Stimulated activated naive CD4-positive, alpha-beta T cell (primary cell): Measurements from ENCODE around the gene DVL1.

Source experiments
- DNase-seq, 6 experiments: peaks; one replicate each; lab custom pipeline; 2025; lab: John Stamatoyannopoulos, UW

Gene DVL1

GRCh38 chr1:1355416-1355815 lies 6.2 kb upstream of the DVL1 start:
- no peak for DNase-seq

- peak in 2 of 6 experiments; percentile 21 to 43 for DNase-seq
Measured at GRCh38 chr1:1354271-1355247, 5.3 kb upstream of the DVL1 start.

GRCh38 chr1:1353389-1354151 lies 4.4 kb upstream of the DVL1 start:
- peak in 1 of 6 experiments; percentile 35 for DNase-seq

- DNase-seq = no peak
Measured at GRCh38 chr1:1352786-1353388, 3.7 kb upstream of the DVL1 start.

GRCh38 chr1:1351511-1352427 lies 2.6 kb upstream of the DVL1 start:
- DNase-seq = no peak

- no peak for DNase-seq
Measured at GRCh38 chr1:1348420-1349255, 580 bp downstream of the DVL1 start.

- no peak for DNase-seq
Measured at GRCh38 chr1:1347663-1348419, 1.4 kb downstream of the DVL1 start.

GRCh38 chr1:1347026-1347595 lies 2.1 kb downstream of the DVL1 start:
- no peak for DNase-seq

GRCh38 chr1:1346501-1346890 lies 2.7 kb downstream of the DVL1 start:
- DNase-seq = no peak

- no peak for DNase-seq
Measured at GRCh38 chr1:1345860-1346500, 3.2 kb downstream of the DVL1 start.

GRCh38 chr1:1345384-1345783 lies 3.8 kb downstream of the DVL1 start:
- no peak for DNase-seq

GRCh38 chr1:1344655-1345361 lies 4.4 kb downstream of the DVL1 start:
- no peak for DNase-seq

- no peak for DNase-seq
Measured at GRCh38 chr1:1343811-1344421, 5.3 kb downstream of the DVL1 start.

- DNase-seq = no peak
Measured at GRCh38 chr1:1342584-1343115, 6.6 kb downstream of the DVL1 start.

- DNase-seq = no peak
Measured at GRCh38 chr1:1342061-1342562, 7.1 kb downstream of the DVL1 start.

GRCh38 chr1:1341549-1342021 lies 7.6 kb downstream of the DVL1 start:
- DNase-seq = no peak
